Neural crest cell (in vitro differentiated cells): Measurements from ENCODE around the gene RGL2. TPM values are rescaled to one million over a fixed set of nuclear protein-coding genes. Genes with fewer than 3 reads are reported as not detected.

Experiments used
- DNase-seq: peaks from one replicate; pipeline ENCODE4 v3.0.0; 2021; ENCODE audit warnings: low read depth, mixed read lengths, low spot score
- H3K27ac Mint-ChIP-seq: one replicate; pipeline ENCODE4 v1.8.0; 2021; ENCODE audit warnings: mild to moderate bottlenecking, mixed read lengths; ENCODE audit not compliant: unreplicated experiment
- H3K27me3 Mint-ChIP-seq: 2 replicates; pipeline ENCODE4 v1.8.0; 2021; ENCODE audit warnings: low read depth, mild to moderate bottlenecking, mixed read lengths
- H3K36me3 Mint-ChIP-seq: 2 replicates; pipeline ENCODE4 v1.8.0; 2021; ENCODE audit warnings: low read depth, mild to moderate bottlenecking, mixed read lengths
- H3K4me1 Mint-ChIP-seq: 2 replicates; pipeline ENCODE4 v1.8.0; 2021; ENCODE audit warnings: mixed read lengths
- H3K4me3 Mint-ChIP-seq: one replicate; pipeline ENCODE4 v1.8.0; 2021; ENCODE audit warnings: mild to moderate bottlenecking, mixed read lengths
- H3K9me3 Mint-ChIP-seq: 2 replicates; pipeline ENCODE4 v1.8.0; 2021; ENCODE audit warnings: mixed read lengths
- CTCF ChIP-seq: fragments of 200-600 bp; sonication (generic); conservative IDR thresholded peaks from 2 replicates; pipeline ENCODE4 v1.5.0; 2021; ENCODE audit warnings: antibody characterized with exemption, mild to moderate bottlenecking
- total RNA-seq: library from RNA; stranded (reverse); gene quantifications from 2 replicates; pipeline ENCODE4 v1.2.1, GENCODE V29; 2021

The RGL2 gene
- total RNA-seq, 1 donor from 2014 or later = 56.0 TPM

GRCh38 chr6:33312361-33313104 is 13.8 kb upstream of the RGL2 start:
- Mint-ChIP-seq H3K9me3 (no peaks in the 10 kb centered on the region), H3K4me1 (peaks cover 40% of the 10 kb centered on the region), H3K36me3 (no peaks in the 10 kb centered on the region), H3K27me3 (peaks cover 29% of the 10 kb centered on the region), H3K27ac (no peak overlapping the region), H3K4me3 (peak overlapping the region; percentile 95)
- TF ChIP-seq CTCF = no peak
- no peak for DNase-seq

GRCh38 chr6:33306356-33306755 is 7.6 kb upstream of the RGL2 start:
- peaks cover 3% of the 10 kb centered on the region for H3K27me3 Mint-ChIP-seq
- no peak for DNase-seq
- H3K9me3 Mint-ChIP-seq = no peaks in the 10 kb centered on the region
- no peak overlapping the region for H3K27ac Mint-ChIP-seq
- TF ChIP-seq CTCF = no peak
- H3K36me3 Mint-ChIP-seq = no peaks in the 10 kb centered on the region
- peaks cover 5% of the 10 kb centered on the region for H3K4me1 Mint-ChIP-seq
- no peak overlapping the region for H3K4me3 Mint-ChIP-seq

GRCh38 chr6:33305052-33305451 is 6.3 kb upstream of the RGL2 start:
- peaks cover 10% of the 10 kb centered on the region for H3K4me1 Mint-ChIP-seq

GRCh38 chr6:33304216-33304615 is 5.5 kb upstream of the RGL2 start:
- no peak for DNase-seq
- peaks cover 19% of the 10 kb centered on the region for H3K4me1 Mint-ChIP-seq
- no peak overlapping the region for H3K27ac Mint-ChIP-seq
- no peaks in the 10 kb centered on the region for H3K27me3 Mint-ChIP-seq
- H3K9me3 Mint-ChIP-seq = no peaks in the 10 kb centered on the region
- TF ChIP-seq CTCF = no peak
- H3K36me3 Mint-ChIP-seq = no peaks in the 10 kb centered on the region
- no peak overlapping the region for H3K4me3 Mint-ChIP-seq

More at GRCh38 chr6:33305052-33305451, 6.3 kb upstream of the RGL2 start:
- Mint-ChIP-seq H3K27ac (peak overlapping the region; percentile 27), H3K27me3 (no peaks in the 10 kb centered on the region), H3K4me3 (no peak overlapping the region), H3K9me3 (no peaks in the 10 kb centered on the region), H3K36me3 (no peaks in the 10 kb centered on the region)
- no peak for TF ChIP-seq CTCF
- DNase-seq = no peak

- no peak for TF ChIP-seq CTCF
- H3K27ac Mint-ChIP-seq = no peak overlapping the region
- H3K4me3 Mint-ChIP-seq = peak overlapping the region; percentile 99
- no peaks in the 10 kb centered on the region for H3K9me3 Mint-ChIP-seq
- H3K27me3 Mint-ChIP-seq = no peaks in the 10 kb centered on the region
- H3K36me3 Mint-ChIP-seq = no peaks in the 10 kb centered on the region
- no peak for DNase-seq
- H3K4me1 Mint-ChIP-seq = peaks cover 32% of the 10 kb centered on the region
Observed at GRCh38 chr6:33301877-33302276, 3.1 kb upstream of the RGL2 start.
